ENCODE results near the gene ADCK1.

DNA sequence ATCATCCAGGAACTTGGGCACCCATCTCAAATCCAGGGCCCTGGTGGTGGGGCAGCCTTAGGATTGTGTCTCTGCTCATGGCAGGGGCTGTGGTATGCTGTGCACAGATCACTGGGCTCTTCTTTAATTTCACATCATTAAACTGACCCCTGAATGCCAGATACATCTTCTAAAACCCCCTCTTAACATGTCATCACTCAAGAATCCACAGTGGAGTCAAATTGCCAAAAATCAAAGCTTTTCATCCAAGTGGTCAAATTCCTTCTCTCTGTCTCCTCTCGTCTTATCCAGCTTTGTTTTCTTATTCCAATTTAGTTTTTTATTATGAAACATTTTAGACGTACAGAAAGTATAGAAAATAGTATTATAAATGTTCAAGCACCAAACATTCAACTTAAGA is 97.5 kb downstream of the ADCK1 start:
- TF ChIP-seq, protein P1, sequence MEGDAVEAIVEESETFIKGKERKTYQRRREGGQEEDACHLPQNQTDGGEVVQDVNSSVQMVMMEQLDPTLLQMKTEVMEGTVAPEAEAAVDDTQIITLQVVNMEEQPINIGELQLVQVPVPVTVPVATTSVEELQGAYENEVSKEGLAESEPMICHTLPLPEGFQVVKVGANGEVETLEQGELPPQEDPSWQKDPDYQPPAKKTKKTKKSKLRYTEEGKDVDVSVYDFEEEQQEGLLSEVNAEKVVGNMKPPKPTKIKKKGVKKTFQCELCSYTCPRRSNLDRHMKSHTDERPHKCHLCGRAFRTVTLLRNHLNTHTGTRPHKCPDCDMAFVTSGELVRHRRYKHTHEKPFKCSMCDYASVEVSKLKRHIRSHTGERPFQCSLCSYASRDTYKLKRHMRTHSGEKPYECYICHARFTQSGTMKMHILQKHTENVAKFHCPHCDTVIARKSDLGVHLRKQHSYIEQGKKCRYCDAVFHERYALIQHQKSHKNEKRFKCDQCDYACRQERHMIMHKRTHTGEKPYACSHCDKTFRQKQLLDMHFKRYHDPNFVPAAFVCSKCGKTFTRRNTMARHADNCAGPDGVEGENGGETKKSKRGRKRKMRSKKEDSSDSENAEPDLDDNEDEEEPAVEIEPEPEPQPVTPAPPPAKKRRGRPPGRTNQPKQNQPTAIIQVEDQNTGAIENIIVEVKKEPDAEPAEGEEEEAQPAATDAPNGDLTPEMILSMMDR (IDR thresholded peaks at IDR 0.05), result no peak
- TF ChIP-seq HMGA2 (CRISPR knock-in tag; IDR thresholded peaks at IDR 0.05), result no peak
- TF ChIP-seq ZNF138 (CRISPR knock-in tag; conservative IDR thresholded peaks at IDR 0.05), result no peak
- no peak for TF ChIP-seq NR2C2 (CRISPR knock-in tag; IDR thresholded peaks at IDR 0.05)
- no peak for TF ChIP-seq FOXP1 (CRISPR knock-in tag; IDR thresholded peaks at IDR 0.05; ENCODE audit: borderline replicate concordance)
- TF ChIP-seq SMAD3 (CRISPR knock-in tag; IDR thresholded peaks at IDR 0.05; ENCODE audit: borderline replicate concordance), result no peak
- TF ChIP-seq ZNF423 (CRISPR knock-in tag; IDR thresholded peaks at IDR 0.05), result no peak
- no peak for TF ChIP-seq IRF2 (CRISPR knock-in tag; IDR thresholded peaks at IDR 0.05; ENCODE audit: borderline replicate concordance, low read depth)
- no peak for TF ChIP-seq ZNF232 (CRISPR knock-in tag; IDR thresholded peaks at IDR 0.05)
- TF ChIP-seq, protein P2, sequence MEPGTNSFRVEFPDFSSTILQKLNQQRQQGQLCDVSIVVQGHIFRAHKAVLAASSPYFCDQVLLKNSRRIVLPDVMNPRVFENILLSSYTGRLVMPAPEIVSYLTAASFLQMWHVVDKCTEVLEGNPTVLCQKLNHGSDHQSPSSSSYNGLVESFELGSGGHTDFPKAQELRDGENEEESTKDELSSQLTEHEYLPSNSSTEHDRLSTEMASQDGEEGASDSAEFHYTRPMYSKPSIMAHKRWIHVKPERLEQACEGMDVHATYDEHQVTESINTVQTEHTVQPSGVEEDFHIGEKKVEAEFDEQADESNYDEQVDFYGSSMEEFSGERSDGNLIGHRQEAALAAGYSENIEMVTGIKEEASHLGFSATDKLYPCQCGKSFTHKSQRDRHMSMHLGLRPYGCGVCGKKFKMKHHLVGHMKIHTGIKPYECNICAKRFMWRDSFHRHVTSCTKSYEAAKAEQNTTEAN (CRISPR knock-in tag; IDR thresholded peaks at IDR 0.05), result no peak
- no peak for TF ChIP-seq RELA (CRISPR knock-in tag; IDR thresholded peaks at IDR 0.05; ENCODE audit: borderline replicate concordance)

All from WTC11 (cell line).